Left lung (tissue), 10 donors: Measurements from ENCODE around the gene TEX36. TPM values are rescaled to one million over a fixed set of nuclear protein-coding genes. Genes with fewer than 3 reads are reported as not detected.

Source experiments
- ATAC-seq: fragments of 200-7000 bp; cut with Tn5 transposase; one replicate; pipeline ENCODE4 v1.9.1; 2020; ENCODE audit warnings: moderate library complexity
- DNase-seq, 4 donors: peaks; one replicate each; pipeline ENCODE4 v3.0.0-alpha.2; 2013 to 2020
- H3K27ac ChIP-seq, 2 donors: fragments of 200-600 bp; sonication (generic) in 1 of 2; one replicate each; pipeline versions ENCODE4 v1.5.0 to v1.8.0; 2020 to 2021
- H3K27me3 ChIP-seq, 2 donors: fragments of 200-600 bp; sonication (generic) in 1 of 2; one replicate each; pipeline versions ENCODE4 v1.5.0 to v1.8.0; 2020 to 2021
- H3K36me3 ChIP-seq, 2 donors: fragments of 200-600 bp; sonication (generic) in 1 of 2; one replicate each; pipeline versions ENCODE4 v1.5.0 to v1.8.0; 2020 to 2021
- H3K4me1 ChIP-seq, 2 donors: fragments of 200-600 bp; one replicate each; pipeline ENCODE4 v1.8.0; 2021
- H3K4me3 ChIP-seq, 2 donors: fragments of 200-600 bp; sonication (generic) in 1 of 2; one replicate each; pipeline versions ENCODE4 v1.5.0 to v1.8.0; 2020 to 2021; ENCODE audit warnings: mild to moderate bottlenecking in 1 of 2
- H3K9me3 ChIP-seq, 2 donors: fragments of 200-600 bp; sonication (generic) in 1 of 2; one replicate each; pipeline versions ENCODE4 v1.5.0 to v1.8.0; 2020 to 2021
- intact Hi-C, 2 donors: fragments of 100-400 bp; cut with DNase I; formaldehyde crosslinking; loops; one replicate each; pipeline versions ENCODE4 v1.11.2 to v1.14.2; 2022
- polyA plus RNA-seq, 6 donors: library from polyadenylated mRNA; unstranded; fragments of 120-200 nt; gene quantifications; one replicate each; pipeline ENCODE4 v1.2.1, GENCODE V29; 2013; ENCODE audit not compliant: insufficient read length in 6 of 6
- total RNA-seq, 2 donors: library from RNA; stranded (reverse); fragmentation: NEBNext Ultra II Directional; extraction: Animal tissue kit (Norgen Biotek cat#: 25700); gene quantifications; one replicate each; pipeline ENCODE4 v1.2.1, GENCODE V29; 2021
- TF ChIP-seq, protein P1 (sequence below), 2 donors: fragments of 200-600 bp; sonication (generic) in 1 of 2; IDR thresholded peaks; one replicate each; pipeline versions ENCODE4 v1.5.0 to v1.8.0; 2021; ENCODE audit warnings: antibody characterized with exemption in 2 of 2
- donor health status: DM: no; HTN: yes; CAD: no.
- donor health status: DM: no; HTN: no; CAD: no.

The TEX36 gene
- total and polyA plus RNA-seq, 8 donors = 0.26 TPM; not detected in 7

DNA sequence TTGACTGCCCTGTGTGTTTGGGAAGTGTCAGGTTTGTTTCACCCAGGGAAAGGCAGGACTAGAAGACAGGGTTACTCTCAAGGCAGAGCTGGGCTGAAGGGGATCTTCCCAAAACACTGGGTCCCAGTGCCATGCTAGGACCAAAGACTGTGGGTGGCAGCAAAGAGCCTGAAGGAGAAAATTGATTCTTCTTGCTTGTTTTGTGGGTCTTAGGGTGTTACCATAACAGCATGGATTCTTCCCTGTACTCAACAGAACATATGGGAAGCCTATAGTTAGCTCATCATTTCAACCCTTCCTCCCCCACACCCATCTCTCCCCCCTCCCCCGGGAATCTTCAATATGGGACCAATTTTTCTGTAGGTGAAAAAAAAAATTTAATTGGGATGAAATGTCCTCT is 42.3 kb downstream of the TEX36 start:
- Histone ChIP-seq H3K36me3 (no peaks in the 10 kb centered on the region), H3K9me3 (no peaks in the 10 kb centered on the region), H3K27ac (no peak overlapping the region), H3K4me3 (no peak overlapping the region), H3K4me1 (no peaks in the 10 kb centered on the region), H3K27me3 (no peaks in the 10 kb centered on the region)
- ATAC-seq (no peak), DNase-seq (no peak)
- TF ChIP-seq, protein P1, sequence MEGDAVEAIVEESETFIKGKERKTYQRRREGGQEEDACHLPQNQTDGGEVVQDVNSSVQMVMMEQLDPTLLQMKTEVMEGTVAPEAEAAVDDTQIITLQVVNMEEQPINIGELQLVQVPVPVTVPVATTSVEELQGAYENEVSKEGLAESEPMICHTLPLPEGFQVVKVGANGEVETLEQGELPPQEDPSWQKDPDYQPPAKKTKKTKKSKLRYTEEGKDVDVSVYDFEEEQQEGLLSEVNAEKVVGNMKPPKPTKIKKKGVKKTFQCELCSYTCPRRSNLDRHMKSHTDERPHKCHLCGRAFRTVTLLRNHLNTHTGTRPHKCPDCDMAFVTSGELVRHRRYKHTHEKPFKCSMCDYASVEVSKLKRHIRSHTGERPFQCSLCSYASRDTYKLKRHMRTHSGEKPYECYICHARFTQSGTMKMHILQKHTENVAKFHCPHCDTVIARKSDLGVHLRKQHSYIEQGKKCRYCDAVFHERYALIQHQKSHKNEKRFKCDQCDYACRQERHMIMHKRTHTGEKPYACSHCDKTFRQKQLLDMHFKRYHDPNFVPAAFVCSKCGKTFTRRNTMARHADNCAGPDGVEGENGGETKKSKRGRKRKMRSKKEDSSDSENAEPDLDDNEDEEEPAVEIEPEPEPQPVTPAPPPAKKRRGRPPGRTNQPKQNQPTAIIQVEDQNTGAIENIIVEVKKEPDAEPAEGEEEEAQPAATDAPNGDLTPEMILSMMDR (IDR thresholded peaks at IDR 0.05) = no peak
- intact Hi-C loops = no loop called here

DNA sequence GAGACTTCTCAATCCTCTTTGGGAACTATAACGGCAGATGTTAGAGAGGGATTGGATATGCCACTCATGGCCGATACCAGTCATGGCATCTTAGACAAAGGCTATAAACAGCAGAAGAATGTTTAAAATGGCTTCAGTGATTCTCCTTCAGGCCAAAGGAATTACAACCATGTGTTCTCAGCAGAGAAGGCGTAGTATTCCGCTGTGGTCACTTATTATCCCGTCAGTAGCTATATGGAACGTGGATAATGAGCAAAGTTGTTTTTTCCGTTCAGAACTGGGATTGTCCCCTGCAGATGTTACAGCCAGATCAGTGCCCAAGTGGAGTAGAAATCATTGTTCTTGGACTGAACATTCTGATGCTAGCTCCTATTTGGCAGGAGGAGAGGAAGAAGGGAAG is 43.1 kb downstream of the TEX36 start:
- no peak for ATAC-seq
- H3K27ac ChIP-seq = no peak overlapping the region
- no peaks in the 10 kb centered on the region for H3K36me3 ChIP-seq
- H3K9me3 ChIP-seq = no peaks in the 10 kb centered on the region
- no peaks in the 10 kb centered on the region for H3K27me3 ChIP-seq
- no peak for DNase-seq
- intact Hi-C loops = no loop called here
- H3K4me1 ChIP-seq = no peaks in the 10 kb centered on the region
- TF ChIP-seq, protein P1 (IDR thresholded peaks at IDR 0.05) = no peak
- H3K4me3 ChIP-seq = no peak overlapping the region

DNA sequence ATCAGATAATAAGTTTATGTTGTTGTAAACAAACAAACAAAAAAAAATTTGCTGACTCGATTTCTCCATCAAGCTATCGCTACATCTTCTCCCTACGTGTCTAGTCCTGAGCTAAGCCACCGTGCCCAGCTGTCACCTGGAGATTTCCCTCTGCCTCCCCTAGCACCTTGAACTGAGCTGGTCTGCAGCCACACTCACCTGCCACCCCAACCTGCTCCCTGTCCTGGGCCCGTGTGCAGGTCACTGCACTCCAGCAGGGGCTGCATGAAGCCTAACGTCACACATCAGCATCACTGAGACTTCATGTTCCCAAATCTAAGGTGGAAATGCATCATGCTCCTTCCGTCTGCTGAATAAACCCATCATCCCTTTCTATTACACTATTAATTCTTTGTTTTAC is 44.4 kb downstream of the TEX36 start:
- TF ChIP-seq, protein P1 (IDR thresholded peaks at IDR 0.05) = no peak
- Histone ChIP-seq H3K9me3 (no peaks in the 10 kb centered on the region), H3K36me3 (no peaks in the 10 kb centered on the region), H3K27ac (no peak overlapping the region), H3K27me3 (no peaks in the 10 kb centered on the region), H3K4me3 (no peak overlapping the region), H3K4me1 (no peaks in the 10 kb centered on the region)
- no peak for DNase-seq
- no peak for ATAC-seq
- intact Hi-C loops = no loop called here

DNA sequence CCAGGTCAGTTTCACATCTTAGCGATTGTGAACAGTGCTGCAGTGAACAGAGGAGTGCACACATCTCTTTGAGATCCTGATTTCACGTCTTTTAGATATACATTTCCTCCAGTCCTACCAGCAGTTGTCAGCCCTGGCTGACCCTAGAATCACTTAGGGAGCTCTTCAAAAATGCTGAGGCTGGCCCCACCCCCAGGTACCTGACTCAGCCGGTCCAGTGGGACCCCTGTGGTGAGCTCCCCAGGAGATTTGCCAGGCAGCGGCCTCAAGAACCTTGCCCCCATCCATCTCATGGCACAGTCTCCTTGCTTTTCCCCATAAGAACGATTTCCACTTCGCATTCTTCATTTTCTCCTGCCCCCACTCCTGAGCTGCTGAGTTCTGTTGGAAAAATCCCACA is 45.5 kb downstream of the TEX36 start:
- DNase-seq = no peak
- no peak for ATAC-seq
- intact Hi-C loops = no loop called here

DNA sequence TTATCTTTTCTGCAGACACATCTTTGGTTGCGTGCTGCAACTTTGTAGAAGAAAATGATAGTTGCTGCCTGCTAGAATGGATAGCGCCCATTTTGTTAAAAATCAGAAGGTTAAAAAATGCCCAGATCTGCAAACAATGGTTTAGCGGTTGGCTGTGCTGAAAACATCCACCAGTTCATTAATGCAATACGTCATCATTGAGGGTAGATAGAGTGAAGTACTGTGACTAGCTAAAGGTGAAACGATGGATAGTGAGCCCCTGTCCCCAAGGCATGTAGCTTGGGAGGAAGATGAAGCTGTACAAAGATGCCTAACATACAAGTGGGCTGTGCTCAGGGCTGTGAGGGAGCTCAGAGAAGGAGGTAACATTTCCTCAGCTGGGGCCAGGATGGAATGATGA is 48.4 kb downstream of the TEX36 start:
- Histone ChIP-seq H3K27me3 (no peaks in the 10 kb centered on the region), H3K36me3 (no peaks in the 10 kb centered on the region), H3K4me3 (no peak overlapping the region), H3K27ac (no peak overlapping the region), H3K4me1 (no peaks in the 10 kb centered on the region), H3K9me3 (no peaks in the 10 kb centered on the region)
- TF ChIP-seq, protein P1 (IDR thresholded peaks at IDR 0.05) = no peak
- intact Hi-C loops = no loop called here
- no peak for ATAC-seq
- no peak for DNase-seq

More for the DNA sequence above, 45.5 kb downstream of the TEX36 start:
- no peaks in the 10 kb centered on the region for H3K27me3 ChIP-seq
- no peak overlapping the region for H3K27ac ChIP-seq
- no peak overlapping the region for H3K4me3 ChIP-seq
- no peaks in the 10 kb centered on the region for H3K9me3 ChIP-seq
- no peaks in the 10 kb centered on the region for H3K4me1 ChIP-seq
- TF ChIP-seq, protein P1 (IDR thresholded peaks at IDR 0.05) = no peak
- no peaks in the 10 kb centered on the region for H3K36me3 ChIP-seq
